Measurements from ENCODE around the gene PTP4A1.

The PTP4A1 gene

DNA sequence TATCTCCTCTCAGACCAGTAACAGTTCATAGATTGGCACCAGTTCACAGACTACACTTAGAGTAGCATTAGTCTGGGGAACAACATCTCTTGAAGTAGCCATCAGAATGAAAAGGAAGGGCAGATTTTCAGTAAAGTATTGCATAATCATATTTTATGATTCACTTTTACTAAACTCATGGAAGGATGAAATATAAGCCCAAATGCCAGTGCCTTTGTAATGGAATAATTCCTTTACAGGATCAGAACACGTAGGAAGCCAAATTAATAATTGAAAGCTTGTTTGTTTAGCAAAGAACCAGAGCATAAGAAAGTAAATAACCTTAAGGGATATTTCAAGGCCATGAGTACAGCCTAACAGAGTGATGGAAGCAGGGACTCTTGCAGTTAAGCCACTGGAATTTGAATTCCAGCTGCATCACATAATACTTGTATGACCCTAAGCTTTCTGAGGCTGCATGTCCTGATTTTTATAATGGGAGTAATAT, 11.4 kb upstream of the PTP4A1 start:
- Histone ChIP-seq H3K4me2 (ENCODE audit: low read length) (no peak overlapping the region), H3F3A (ENCODE audit: control insufficient read depth, insufficient read depth) (no peaks in the 10 kb centered on the region), H3K79me2 (ENCODE audit: control insufficient read depth, low read length) (no peaks in the 10 kb centered on the region), H3K36me3 (ENCODE audit: control insufficient read depth, low read length) (no peaks in the 10 kb centered on the region), H3K9me3 (ENCODE audit: control insufficient read depth, insufficient read depth, low read length) (no peaks in the 10 kb centered on the region), H3K27ac (ENCODE audit: low read depth, low read length) (no peak overlapping the region), H3K4me1 (ENCODE audit: control insufficient read depth, low read length) (no peaks in the 10 kb centered on the region), H4K20me1 (ENCODE audit: control insufficient read depth, insufficient read depth, low read depth, low read length) (no peaks in the 10 kb centered on the region), H3K4me3 (ENCODE audit: low read length) (no peak overlapping the region), H3K27me3 (ENCODE audit: control insufficient read depth, low read length) (peaks cover 4% of the 10 kb centered on the region; the same call in 1 of the 2 replicates), H3K9me2 (replicated peaks; ENCODE audit: control insufficient read depth, low read length) (no peaks in the 10 kb centered on the region)
- no peak for TF ChIP-seq EZH2phosphoT487 (IDR thresholded peaks at IDR 0.05; ENCODE audit: borderline replicate concordance, low read length)
- TF ChIP-seq, protein P1, sequence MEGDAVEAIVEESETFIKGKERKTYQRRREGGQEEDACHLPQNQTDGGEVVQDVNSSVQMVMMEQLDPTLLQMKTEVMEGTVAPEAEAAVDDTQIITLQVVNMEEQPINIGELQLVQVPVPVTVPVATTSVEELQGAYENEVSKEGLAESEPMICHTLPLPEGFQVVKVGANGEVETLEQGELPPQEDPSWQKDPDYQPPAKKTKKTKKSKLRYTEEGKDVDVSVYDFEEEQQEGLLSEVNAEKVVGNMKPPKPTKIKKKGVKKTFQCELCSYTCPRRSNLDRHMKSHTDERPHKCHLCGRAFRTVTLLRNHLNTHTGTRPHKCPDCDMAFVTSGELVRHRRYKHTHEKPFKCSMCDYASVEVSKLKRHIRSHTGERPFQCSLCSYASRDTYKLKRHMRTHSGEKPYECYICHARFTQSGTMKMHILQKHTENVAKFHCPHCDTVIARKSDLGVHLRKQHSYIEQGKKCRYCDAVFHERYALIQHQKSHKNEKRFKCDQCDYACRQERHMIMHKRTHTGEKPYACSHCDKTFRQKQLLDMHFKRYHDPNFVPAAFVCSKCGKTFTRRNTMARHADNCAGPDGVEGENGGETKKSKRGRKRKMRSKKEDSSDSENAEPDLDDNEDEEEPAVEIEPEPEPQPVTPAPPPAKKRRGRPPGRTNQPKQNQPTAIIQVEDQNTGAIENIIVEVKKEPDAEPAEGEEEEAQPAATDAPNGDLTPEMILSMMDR (IDR thresholded peaks at IDR 0.05; ENCODE audit: low read depth, low read length, poor library complexity, severe bottlenecking), result no peak

DNA sequence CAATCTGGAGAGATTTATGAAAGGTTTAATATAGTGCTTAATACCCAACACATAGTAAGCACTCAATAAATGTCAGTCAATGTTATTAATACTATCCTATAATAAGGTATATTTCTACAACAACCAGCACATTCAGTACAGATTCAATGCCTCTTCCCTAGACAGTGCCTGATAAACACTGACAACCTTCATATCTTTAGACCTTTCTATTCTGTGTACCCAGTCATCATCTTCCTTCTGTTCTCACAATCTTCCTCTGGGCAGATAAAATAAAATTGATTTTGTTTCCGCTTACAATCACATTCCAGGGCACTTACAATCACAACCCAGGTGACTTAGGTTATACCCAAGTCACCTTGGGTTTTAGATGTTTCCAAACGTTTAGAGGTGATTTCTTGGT, 11.0 kb upstream of the PTP4A1 start:
- H3K79me2 ChIP-seq (ENCODE audit: control insufficient read depth, low read length), result no peaks in the 10 kb centered on the region
- H3K27ac ChIP-seq (ENCODE audit: low read depth, low read length), result no peak overlapping the region

DNA sequence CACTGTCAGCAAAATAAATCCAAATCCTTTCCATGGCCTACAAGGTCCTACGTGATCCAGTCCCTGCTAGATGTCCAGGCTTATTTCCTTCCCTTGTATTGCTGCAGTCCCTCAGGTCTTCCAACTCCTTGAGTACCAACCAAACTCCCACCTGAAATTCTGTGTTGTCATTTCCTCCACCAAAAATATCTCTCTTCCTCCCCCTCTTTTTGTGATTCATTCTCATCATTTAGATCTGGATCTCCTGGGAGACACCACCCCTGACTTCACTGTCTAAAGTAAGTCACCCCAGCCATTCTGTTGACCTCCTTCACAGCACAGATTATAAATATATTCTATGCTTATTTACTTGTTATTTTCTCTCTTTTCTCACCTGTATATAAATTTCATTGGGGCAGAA, 9.0 kb upstream of the PTP4A1 start:
- Histone ChIP-seq H3K36me3 (ENCODE audit: control insufficient read depth, low read length) (no peaks in the 10 kb centered on the region), H3K4me2 (ENCODE audit: low read length) (no peak overlapping the region), H3F3A (ENCODE audit: control insufficient read depth, insufficient read depth) (no peaks in the 10 kb centered on the region), H3K27ac (ENCODE audit: low read depth, low read length) (no peak overlapping the region), H3K79me2 (ENCODE audit: control insufficient read depth, low read length) (no peaks in the 10 kb centered on the region), H3K9me3 (ENCODE audit: control insufficient read depth, insufficient read depth, low read length) (no peaks in the 10 kb centered on the region), H3K4me1 (ENCODE audit: control insufficient read depth, low read length) (no peaks in the 10 kb centered on the region), H3K27me3 (ENCODE audit: control insufficient read depth, low read length) (peaks cover 4% of the 10 kb centered on the region; the same call in 1 of the 2 replicates), H3K4me3 (ENCODE audit: low read length) (no peak overlapping the region), H3K9me2 (replicated peaks; ENCODE audit: control insufficient read depth, low read length) (no peaks in the 10 kb centered on the region), H4K20me1 (ENCODE audit: control insufficient read depth, insufficient read depth, low read depth, low read length) (no peaks in the 10 kb centered on the region)
- no peak for TF ChIP-seq EZH2phosphoT487 (IDR thresholded peaks at IDR 0.05; ENCODE audit: borderline replicate concordance, low read length)
- TF ChIP-seq, protein P1 (IDR thresholded peaks at IDR 0.05; ENCODE audit: low read depth, low read length, poor library complexity, severe bottlenecking), result no peak

More for the DNA sequence above, 11.0 kb upstream of the PTP4A1 start:
- Histone ChIP-seq H3K36me3 (ENCODE audit: control insufficient read depth, low read length) (no peaks in the 10 kb centered on the region), H3K9me3 (ENCODE audit: control insufficient read depth, insufficient read depth, low read length) (no peaks in the 10 kb centered on the region), H3F3A (ENCODE audit: control insufficient read depth, insufficient read depth) (no peaks in the 10 kb centered on the region), H3K4me3 (ENCODE audit: low read length) (no peak overlapping the region), H4K20me1 (ENCODE audit: control insufficient read depth, insufficient read depth, low read depth, low read length) (no peaks in the 10 kb centered on the region), H3K9me2 (replicated peaks; ENCODE audit: control insufficient read depth, low read length) (no peaks in the 10 kb centered on the region), H3K4me1 (ENCODE audit: control insufficient read depth, low read length) (no peaks in the 10 kb centered on the region), H3K27me3 (ENCODE audit: control insufficient read depth, low read length) (peaks cover 4% of the 10 kb centered on the region; the same call in 1 of the 2 replicates), H3K4me2 (ENCODE audit: low read length) (no peak overlapping the region)
- TF ChIP-seq EZH2phosphoT487 (IDR thresholded peaks at IDR 0.05; ENCODE audit: borderline replicate concordance, low read length), result no peak
- TF ChIP-seq, protein P1 (IDR thresholded peaks at IDR 0.05; ENCODE audit: low read depth, low read length, poor library complexity, severe bottlenecking), result no peak
